K562 (cell line): Measurements from ENCODE around the gene SLC39A5. TPM values are rescaled to one million over a fixed set of nuclear protein-coding genes. Genes with fewer than 3 reads are reported as not detected.
A peak's percentile ranks its signal among the peaks of the same experiment; 100 is the strongest.

ENCODE experiments used
- CEBPB ChIP-seq: fragments of 450-650 bp; IDR thresholded peaks from 2 replicates; pipeline ENCODE4 v1.6.1; 2016; ENCODE audit warnings: missing genetic modification characterization, missing compliant biosample characterization
- KLF10 ChIP-seq: fragments of 250-450 bp; sonication (Bioruptor Pico); IDR thresholded peaks from 2 replicates; pipeline ENCODE4 v1.6.1; 2021; ENCODE audit warnings: matching md5 sums
- NBN ChIP-seq: fragments of 450-650 bp; IDR thresholded peaks from 2 replicates; pipeline ENCODE4 v1.6.1; 2016; ENCODE audit warnings: low read depth, mild to moderate bottlenecking
- NFRKB ChIP-seq: fragments of 450-650 bp; IDR thresholded peaks from 2 replicates; pipeline ENCODE4 v1.6.1; 2016; ENCODE audit warnings: low read depth
- SAP30 ChIP-seq: fragments of 200-600 bp; sonication (generic); IDR thresholded peaks from 2 replicates; pipeline ENCODE4 v1.6.1; 2012; ENCODE audit warnings: borderline replicate concordance, low read depth, mild to moderate bottlenecking, moderate library complexity, low read length, control low read depth, inconsistent platforms; ENCODE audit not compliant: insufficient read depth, poor library complexity, severe bottlenecking
- TEAD1 ChIP-seq, 2 experiments: fragments of 450-650 bp in 1 of 2; sonication (generic) in 1 of 2; formaldehyde crosslinking; IDR thresholded peaks; 2 replicates each; pipeline versions ENCODE4 v1.4.0 to v1.8.0; 2020 to 2022; ENCODE audit warnings: mild to moderate bottlenecking in 2 of 2, missing genetic modification reagents in 1 of 2
- TOE1 ChIP-seq, 2 experiments: fragments of 450-650 bp in 1 of 2; sonication (generic) in 1 of 2; formaldehyde crosslinking in 1 of 2; IDR thresholded peaks; 2 replicates each; pipeline versions ENCODE4 v1.7.1 to v1.8.0; 2016 to 2022; ENCODE audit warnings: borderline replicate concordance in 2 of 2, mild to moderate bottlenecking in 2 of 2, antibody characterized with exemption in 1 of 2, inconsistent platforms in 1 of 2, low read depth in 1 of 2, missing genetic modification reagents in 1 of 2, moderate library complexity in 1 of 2
- ZBED1 ChIP-seq: IDR thresholded peaks from 2 replicates; pipeline ENCODE4 v1.6.1; 2014
- ZEB2 ChIP-seq: fragments of 450-650 bp; IDR thresholded peaks from 2 replicates; pipeline ENCODE4 v1.6.1; 2016
- ZNF584 ChIP-seq: fragments of 200-800 bp; sonication (Bioruptor generic); IDR thresholded peaks from 2 replicates; pipeline ENCODE4 v1.6.1; 2016; ENCODE audit warnings: low read depth, mild to moderate bottlenecking, missing genetic modification characterization, missing compliant biosample characterization
- polyA plus RNA-seq, 8 experiments: library from polyadenylated mRNA; depleted of rRNA in 4 of 8; stranded (reverse) in 5 of 8; unstranded in 3 of 8; fragments of >200 nt; fragmentation: Nextera tagmentation in 2 of 8; fragmentation: Illumina TruSeq in 1 of 8; extraction: Ambion mirVana in 2 of 8; extraction: Trizol in 1 of 8; gene quantifications; 2 replicates each; pipeline versions ENCODE4 v1.2.1 to v1.2.3, GENCODE V29; 2011 to 2014; ENCODE audit warnings: inconsistent platforms in 1 of 8, missing spikeins in 1 of 8
- total RNA-seq, 7 experiments: library from RNA; depleted of rRNA in 6 of 7; stranded (reverse); fragments of >200 nt in 6 of 7; fragmentation: Illumina TruSeq in 2 of 7; extraction: Trizol in 2 of 7; gene quantifications; 2 replicates each; pipeline versions ENCODE4 v1.2.1 to v1.2.3, GENCODE V29; 2011 to 2021; ENCODE audit warnings: low replicate concordance in 1 of 7
- TF ChIP-seq, protein P1 (sequence below): fragments of 450-650 bp; IDR thresholded peaks from 2 replicates; pipeline ENCODE4 v1.6.1; 2016; ENCODE audit warnings: low read depth
- TF ChIP-seq, protein P2 (sequence below), 2 experiments: fragments of 450-650 bp in 1 of 2; sonication (generic) in 1 of 2; formaldehyde crosslinking in 1 of 2; IDR thresholded peaks in 1 of 2; conservative IDR thresholded peaks in 1 of 2; 2 replicates each; pipeline versions ENCODE4 v1.6.1 to v1.8.1; 2016 to 2023; ENCODE audit warnings: mild to moderate bottlenecking in 2 of 2, moderate library complexity in 2 of 2, inconsistent platforms in 1 of 2, missing genetic modification reagents in 1 of 2
- TF ChIP-seq, protein P3 (sequence below): sonication (generic); IDR thresholded peaks from 2 replicates; pipeline ENCODE4 v1.6.1; 2016
- TF ChIP-seq, protein P4 (sequence below): fragments of 250-450 bp; sonication (Bioruptor Pico); IDR thresholded peaks from 2 replicates; pipeline ENCODE4 v1.4.0; 2020; ENCODE audit warnings: mild to moderate bottlenecking, moderate library complexity

The SLC39A5 gene
- total and polyA plus RNA-seq, 9 of the 15 experiments (the other 6 are each of a cell fraction or from before 2014, with no cell fraction given) = 0.08 to 0.10 TPM; not detected in 7

DNA sequence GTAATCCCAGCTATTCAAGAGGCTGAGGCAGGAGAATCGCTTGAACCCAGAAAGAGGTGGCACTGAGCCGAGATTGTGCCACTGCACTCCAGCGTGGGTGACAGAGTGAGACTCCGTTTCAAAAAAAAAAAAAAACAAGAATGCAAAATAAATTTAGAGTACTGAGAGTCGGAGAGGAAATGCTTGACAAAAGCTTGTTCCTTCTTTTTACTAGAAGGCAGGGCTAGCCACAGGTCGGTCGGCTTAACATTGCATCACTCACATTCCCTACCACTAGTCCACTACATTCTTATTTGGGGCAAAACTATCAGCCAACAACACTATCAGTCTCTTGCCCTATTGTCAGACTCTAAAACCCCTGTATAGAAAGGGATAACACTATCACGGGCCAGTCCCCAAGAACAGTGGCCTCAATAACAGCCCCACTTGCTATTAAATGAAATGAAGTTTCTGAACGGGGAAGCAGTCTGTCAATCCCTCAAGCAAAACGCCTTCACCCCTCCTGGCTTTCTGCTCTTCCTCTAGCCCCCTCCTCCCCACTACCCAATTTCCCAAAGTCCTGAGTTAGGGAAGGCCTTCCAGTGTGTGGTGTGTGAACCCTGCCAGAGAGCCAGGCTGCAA, 9.1 kb upstream of the SLC39A5 start (continued):
- TF ChIP-seq, protein P1, sequence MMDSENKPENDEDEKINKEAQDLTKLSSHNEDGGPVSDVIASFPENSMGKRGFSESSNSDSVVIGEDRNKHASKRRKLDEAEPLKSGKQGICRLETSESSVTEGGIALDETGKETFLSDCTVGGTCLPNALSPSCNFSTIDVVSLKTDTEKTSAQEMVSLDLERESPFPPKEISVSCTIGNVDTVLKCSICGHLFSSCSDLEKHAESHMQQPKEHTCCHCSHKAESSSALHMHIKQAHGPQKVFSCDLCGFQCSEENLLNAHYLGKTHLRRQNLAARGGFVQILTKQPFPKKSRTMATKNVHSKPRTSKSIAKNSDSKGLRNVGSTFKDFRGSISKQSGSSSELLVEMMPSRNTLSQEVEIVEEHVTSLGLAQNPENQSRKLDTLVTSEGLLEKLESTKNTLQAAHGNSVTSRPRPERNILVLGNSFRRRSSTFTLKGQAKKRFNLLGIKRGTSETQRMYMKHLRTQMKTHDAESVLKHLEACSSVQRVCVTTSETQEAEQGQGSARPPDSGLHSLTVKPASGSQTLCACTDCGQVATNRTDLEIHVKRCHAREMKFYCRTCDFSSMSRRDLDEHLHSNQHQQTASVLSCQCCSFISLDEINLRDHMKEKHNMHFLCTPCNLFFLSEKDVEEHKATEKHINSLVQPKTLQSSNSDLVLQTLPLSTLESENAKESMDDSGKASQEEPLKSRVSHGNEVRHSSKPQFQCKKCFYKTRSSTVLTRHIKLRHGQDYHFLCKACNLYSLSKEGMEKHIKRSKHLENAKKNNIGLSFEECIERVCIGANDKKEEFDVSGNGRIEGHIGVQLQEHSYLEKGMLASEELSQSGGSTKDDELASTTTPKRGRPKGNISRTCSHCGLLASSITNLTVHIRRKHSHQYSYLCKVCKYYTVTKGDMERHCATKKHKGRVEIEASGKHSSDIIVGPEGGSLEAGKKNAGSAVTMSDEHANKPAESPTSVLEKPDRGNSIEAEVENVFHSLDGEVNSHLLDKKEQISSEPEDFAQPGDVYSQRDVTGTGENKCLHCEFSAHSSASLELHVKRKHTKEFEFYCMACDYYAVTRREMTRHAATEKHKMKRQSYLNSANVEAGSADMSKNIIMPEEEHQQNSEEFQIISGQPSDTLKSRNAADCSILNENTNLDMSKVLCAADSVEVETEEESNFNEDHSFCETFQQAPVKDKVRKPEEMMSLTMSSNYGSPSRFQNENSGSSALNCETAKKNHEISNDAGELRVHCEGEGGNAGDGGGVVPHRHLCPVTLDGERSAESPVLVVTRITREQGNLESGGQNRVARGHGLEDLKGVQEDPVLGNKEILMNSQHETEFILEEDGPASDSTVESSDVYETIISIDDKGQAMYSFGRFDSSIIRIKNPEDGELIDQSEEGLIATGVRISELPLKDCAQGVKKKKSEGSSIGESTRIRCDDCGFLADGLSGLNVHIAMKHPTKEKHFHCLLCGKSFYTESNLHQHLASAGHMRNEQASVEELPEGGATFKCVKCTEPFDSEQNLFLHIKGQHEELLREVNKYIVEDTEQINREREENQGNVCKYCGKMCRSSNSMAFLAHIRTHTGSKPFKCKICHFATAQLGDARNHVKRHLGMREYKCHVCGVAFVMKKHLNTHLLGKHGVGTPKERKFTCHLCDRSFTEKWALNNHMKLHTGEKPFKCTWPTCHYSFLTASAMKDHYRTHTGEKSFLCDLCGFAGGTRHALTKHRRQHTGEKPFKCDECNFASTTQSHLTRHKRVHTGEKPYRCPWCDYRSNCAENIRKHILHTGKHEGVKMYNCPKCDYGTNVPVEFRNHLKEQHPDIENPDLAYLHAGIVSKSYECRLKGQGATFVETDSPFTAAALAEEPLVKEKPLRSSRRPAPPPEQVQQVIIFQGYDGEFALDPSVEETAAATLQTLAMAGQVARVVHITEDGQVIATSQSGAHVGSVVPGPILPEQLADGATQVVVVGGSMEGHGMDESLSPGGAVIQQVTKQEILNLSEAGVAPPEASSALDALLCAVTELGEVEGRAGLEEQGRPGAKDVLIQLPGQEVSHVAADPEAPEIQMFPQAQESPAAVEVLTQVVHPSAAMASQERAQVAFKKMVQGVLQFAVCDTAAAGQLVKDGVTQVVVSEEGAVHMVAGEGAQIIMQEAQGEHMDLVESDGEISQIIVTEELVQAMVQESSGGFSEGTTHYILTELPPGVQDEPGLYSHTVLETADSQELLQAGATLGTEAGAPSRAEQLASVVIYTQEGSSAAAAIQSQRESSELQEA = no peak
- TF ChIP-seq, protein P2, sequence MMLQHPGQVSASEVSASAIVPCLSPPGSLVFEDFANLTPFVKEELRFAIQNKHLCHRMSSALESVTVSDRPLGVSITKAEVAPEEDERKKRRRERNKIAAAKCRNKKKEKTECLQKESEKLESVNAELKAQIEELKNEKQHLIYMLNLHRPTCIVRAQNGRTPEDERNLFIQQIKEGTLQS (IDR thresholded peaks at IDR 0.05) = peak; percentile 87
- TF ChIP-seq, protein P2 (CRISPR knock-in tag; conservative IDR thresholded peaks at IDR 0.05) = no peak
- no peak for TF ChIP-seq ZNF584 (CRISPR knock-in tag)
- TF ChIP-seq TOE1 (IDR thresholded peaks at IDR 0.05; ENCODE audit: borderline replicate concordance) = no peak
- TF ChIP-seq TOE1 (CRISPR knock-in tag; IDR thresholded peaks at IDR 0.05; ENCODE audit: borderline replicate concordance, low read depth) = 0 out of 2 replicates have a peak, but pooled peaks have one; percentile 86
- TF ChIP-seq NFRKB = no peak
- TF ChIP-seq, protein P3, sequence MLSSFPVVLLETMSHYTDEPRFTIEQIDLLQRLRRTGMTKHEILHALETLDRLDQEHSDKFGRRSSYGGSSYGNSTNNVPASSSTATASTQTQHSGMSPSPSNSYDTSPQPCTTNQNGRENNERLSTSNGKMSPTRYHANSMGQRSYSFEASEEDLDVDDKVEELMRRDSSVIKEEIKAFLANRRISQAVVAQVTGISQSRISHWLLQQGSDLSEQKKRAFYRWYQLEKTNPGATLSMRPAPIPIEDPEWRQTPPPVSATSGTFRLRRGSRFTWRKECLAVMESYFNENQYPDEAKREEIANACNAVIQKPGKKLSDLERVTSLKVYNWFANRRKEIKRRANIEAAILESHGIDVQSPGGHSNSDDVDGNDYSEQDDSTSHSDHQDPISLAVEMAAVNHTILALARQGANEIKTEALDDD = peak; percentile 43; the same call in 1 of the 2 replicates
- peak; percentile 50 for TF ChIP-seq SAP30
- TF ChIP-seq CEBPB = peak; percentile 87
- no peak for TF ChIP-seq KLF10 (CRISPR knock-in tag)
- no peak for TF ChIP-seq NBN
- TF ChIP-seq TEAD1 (CRISPR knock-in tag; IDR thresholded peaks at IDR 0.05) = peak in 1 of 2 experiments; percentile 17; a peak in 1 of 4 replicates
- TF ChIP-seq ZBED1 = no peak
- TF ChIP-seq ZEB2 = no peak
- TF ChIP-seq, protein P4, sequence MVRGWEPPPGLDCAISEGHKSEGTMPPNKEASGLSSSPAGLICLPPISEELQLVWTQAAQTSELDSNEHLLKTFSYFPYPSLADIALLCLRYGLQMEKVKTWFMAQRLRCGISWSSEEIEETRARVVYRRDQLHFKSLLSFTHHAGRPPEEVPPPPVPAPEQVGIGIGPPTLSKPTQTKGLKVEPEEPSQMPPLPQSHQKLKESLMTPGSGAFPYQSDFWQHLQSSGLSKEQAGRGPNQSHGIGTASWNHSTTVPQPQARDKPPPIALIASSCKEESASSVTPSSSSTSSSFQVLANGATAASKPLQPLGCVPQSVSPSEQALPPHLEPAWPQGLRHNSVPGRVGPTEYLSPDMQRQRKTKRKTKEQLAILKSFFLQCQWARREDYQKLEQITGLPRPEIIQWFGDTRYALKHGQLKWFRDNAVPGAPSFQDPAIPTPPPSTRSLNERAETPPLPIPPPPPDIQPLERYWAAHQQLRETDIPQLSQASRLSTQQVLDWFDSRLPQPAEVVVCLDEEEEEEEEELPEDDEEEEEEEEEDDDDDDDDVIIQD (CRISPR knock-in tag) = no peak
